ENCODE data around the gene GRIK2.

GRIK2 gene

DNA sequence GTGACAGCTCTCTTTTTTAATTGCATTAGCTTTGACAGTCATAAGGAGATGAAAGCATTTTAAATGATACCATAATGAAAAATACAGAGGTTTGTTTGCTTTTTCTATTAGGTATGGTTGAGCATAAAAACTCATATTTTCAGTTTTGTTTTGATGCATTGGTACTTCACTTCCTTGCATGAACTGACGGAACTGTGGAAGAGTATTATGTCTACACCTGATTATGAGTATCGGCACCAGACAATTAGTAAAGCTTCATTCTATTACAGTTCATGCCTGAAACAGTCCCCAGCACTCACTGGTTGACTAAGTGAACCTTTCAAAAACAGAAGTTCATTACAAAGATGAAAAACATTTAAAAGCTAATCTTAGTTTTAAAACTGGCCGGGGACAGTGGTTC, 593.0 kb downstream of the GRIK2 start:
- no peak for DNase-seq (ENCODE audit: low read depth)
- H3K4me3 ChIP-seq (ENCODE audit: low read depth, low read length) = no peak overlapping the region
- no peak for TF ChIP-seq CTCF (IDR thresholded peaks at IDR 0.05; ENCODE audit: low read depth, low read length, missing control alignments)

GRCh38 chr6:101992286-101992685, 598.8 kb downstream of the GRIK2 start:
- H3K4me3 ChIP-seq (ENCODE audit: low read depth, low read length) = no peak overlapping the region
- no peak for TF ChIP-seq CTCF (IDR thresholded peaks at IDR 0.05; ENCODE audit: low read depth, low read length, missing control alignments)
- DNase-seq (ENCODE audit: low read depth) = no peak

GRCh38 chr6:101994521-101994920, 601.0 kb downstream of the GRIK2 start:
- no peak for TF ChIP-seq CTCF (IDR thresholded peaks at IDR 0.05; ENCODE audit: low read depth, low read length, missing control alignments)
- no peak for DNase-seq (ENCODE audit: low read depth)
- no peak overlapping the region for H3K4me3 ChIP-seq (ENCODE audit: low read depth, low read length)

GRCh38 chr6:102015431-102015830, 621.9 kb downstream of the GRIK2 start:
- no peak overlapping the region for H3K4me3 ChIP-seq (ENCODE audit: low read depth, low read length)
- no peak for TF ChIP-seq CTCF (IDR thresholded peaks at IDR 0.05; ENCODE audit: low read depth, low read length, missing control alignments)

DNA sequence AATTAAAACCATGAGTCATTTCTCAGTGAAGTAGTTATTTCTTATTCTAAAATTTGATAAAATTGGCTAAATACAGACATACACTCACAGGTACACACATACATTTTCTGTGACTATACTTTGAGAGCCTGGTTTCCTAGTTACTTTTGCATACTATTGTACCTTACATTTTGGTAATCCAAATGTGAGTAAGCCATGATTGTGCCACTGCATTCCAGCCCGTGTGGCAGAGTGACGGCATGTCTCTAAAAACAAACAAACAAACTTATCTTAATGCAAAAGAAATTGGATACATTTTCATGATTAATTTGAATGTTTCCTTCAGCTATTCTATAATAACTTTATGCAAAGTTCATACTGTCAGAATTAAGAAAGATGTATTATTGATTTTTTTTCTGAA, 628.8 kb downstream of the GRIK2 start:
- no peak for DNase-seq (ENCODE audit: low read depth)
- H3K4me3 ChIP-seq (ENCODE audit: low read depth, low read length) = no peak overlapping the region
- TF ChIP-seq CTCF (IDR thresholded peaks at IDR 0.05; ENCODE audit: low read depth, low read length, missing control alignments) = no peak

More at GRCh38 chr6:102015431-102015830, 621.9 kb downstream of the GRIK2 start:
- no peak for DNase-seq (ENCODE audit: low read depth)

- DNase-seq (ENCODE audit: low read depth) = no peak
- no peak for TF ChIP-seq CTCF (IDR thresholded peaks at IDR 0.05; ENCODE audit: low read depth, low read length, missing control alignments)
These were observed 629.3 kb downstream of the GRIK2 start for GRCh38 chr6:102022803-102023202.

DNA sequence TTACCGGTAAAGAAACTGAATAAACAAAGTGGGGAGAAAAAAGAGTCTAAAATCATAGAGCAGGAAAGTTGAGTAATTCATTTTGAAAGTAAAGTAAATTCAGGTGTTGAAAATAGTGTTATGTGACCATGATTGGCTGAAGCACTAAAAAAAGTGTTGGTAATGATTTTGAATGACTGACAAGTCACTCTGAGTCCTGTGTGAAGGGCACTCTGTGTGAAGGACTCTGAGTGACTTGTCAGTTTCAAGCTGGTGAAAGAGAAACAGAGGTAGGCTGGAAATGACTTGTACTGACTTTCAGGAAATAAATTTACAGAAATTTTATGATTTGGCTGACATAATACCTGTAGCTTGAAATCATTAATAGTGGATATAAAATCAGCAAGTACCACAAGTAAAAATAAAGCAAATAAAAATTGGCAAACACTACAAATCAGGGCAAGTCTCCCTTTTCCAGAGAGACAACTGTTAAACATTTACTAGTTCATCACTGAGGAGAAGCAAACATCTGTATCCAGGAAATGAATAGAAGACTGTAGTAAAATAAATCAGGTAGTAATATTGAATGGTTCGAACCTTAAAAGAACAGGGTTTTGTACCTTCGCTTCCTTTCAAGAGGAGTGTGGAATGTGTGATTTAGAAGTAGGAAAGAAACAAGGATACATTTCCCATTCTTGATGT, 630.6 kb downstream of the GRIK2 start:
- no peak for DNase-seq (ENCODE audit: low read depth)
- no peak overlapping the region for H3K4me3 ChIP-seq (ENCODE audit: low read depth, low read length)
- no peak for TF ChIP-seq CTCF (IDR thresholded peaks at IDR 0.05; ENCODE audit: low read depth, low read length, missing control alignments)

More at GRCh38 chr6:102022803-102023202, 629.3 kb downstream of the GRIK2 start:
- H3K4me3 ChIP-seq (ENCODE audit: low read depth, low read length) = no peak overlapping the region

All from GM12864 (cell line).